ENCODE results near the gene GLP2R.
"Not testable (repeated sequence)": the region's sequence is repeated elsewhere in the genome, so short reads cannot be mapped to it uniquely, and the experiment has no call there.

The GLP2R gene

GRCh38 chr17:9917801-9918200 is 92.1 kb downstream of the GLP2R start:
- Histone ChIP-seq H3K9me3 (ENCODE audit: control insufficient read depth, low read length) (no peaks in the 10 kb centered on the region), H3K27me3 (ENCODE audit: control insufficient read depth, insufficient read depth, low read length) (no peaks in the 10 kb centered on the region), H3K79me2 (no peaks in the 10 kb centered on the region), H3K4me2 (ENCODE audit: low read length) (no peak overlapping the region), H3K36me3 (ENCODE audit: control insufficient read depth, insufficient read depth, low read length) (no peaks in the 10 kb centered on the region), H2AFZ (no peak overlapping the region), H3K9ac (no peak overlapping the region), H3K27ac (no peak overlapping the region), H3K4me3 (ENCODE audit: low read depth, low read length) (no peak overlapping the region), H3K4me1 (no peaks in the 10 kb centered on the region)
- no peak for TF ChIP-seq CTCF (IDR thresholded peaks at IDR 0.05)

GRCh38 chr17:9918352-9918751 is 92.6 kb downstream of the GLP2R start:
- no peaks in the 10 kb centered on the region for H3K9me3 ChIP-seq (ENCODE audit: control insufficient read depth, low read length)
- no peak overlapping the region for H3K9ac ChIP-seq
- no peak overlapping the region for H2AFZ ChIP-seq
- H3K27ac ChIP-seq = no peak overlapping the region
- no peak overlapping the region for H3K4me2 ChIP-seq (ENCODE audit: low read length)
- no peaks in the 10 kb centered on the region for H3K36me3 ChIP-seq (ENCODE audit: control insufficient read depth, insufficient read depth, low read length)
- no peak for TF ChIP-seq CTCF (IDR thresholded peaks at IDR 0.05)
- no peak overlapping the region for H3K4me3 ChIP-seq (ENCODE audit: low read depth, low read length)
- H3K4me1 ChIP-seq = no peaks in the 10 kb centered on the region
- H3K27me3 ChIP-seq (ENCODE audit: control insufficient read depth, insufficient read depth, low read length) = no peaks in the 10 kb centered on the region
- H3K79me2 ChIP-seq = no peaks in the 10 kb centered on the region

DNA sequence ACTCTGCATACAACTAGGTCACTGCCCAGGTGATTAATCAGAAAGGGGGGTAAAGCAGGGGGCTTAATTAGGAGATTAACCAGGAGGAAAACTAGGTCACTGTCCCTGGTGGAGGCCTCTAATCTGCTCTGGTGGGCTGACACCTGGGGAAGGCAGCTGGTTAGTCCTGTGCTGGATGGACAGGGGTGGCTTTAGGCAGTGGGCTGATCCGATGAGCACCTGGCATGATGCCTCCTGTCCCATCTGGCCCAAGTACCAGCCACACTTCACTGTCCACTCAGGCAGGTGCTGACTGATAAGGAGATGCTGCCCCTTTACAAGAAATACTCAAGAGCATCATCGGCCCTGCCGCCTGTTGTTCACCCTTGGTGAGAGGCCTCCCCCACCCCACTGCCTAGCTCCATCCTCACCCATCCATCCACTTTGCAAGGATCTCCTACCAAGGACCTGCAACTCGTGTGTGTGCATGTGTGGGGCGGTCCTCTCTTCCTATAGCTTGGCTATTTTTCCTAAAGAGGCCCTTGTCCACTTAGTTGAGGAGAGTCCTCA is 93.2 kb downstream of the GLP2R start:
- H3K4me1 ChIP-seq = no peaks in the 10 kb centered on the region
- no peak overlapping the region for H3K4me2 ChIP-seq (ENCODE audit: low read length)
- no peaks in the 10 kb centered on the region for H3K79me2 ChIP-seq
- no peak overlapping the region for H3K27ac ChIP-seq
- H2AFZ ChIP-seq = no peak overlapping the region
- no peaks in the 10 kb centered on the region for H3K36me3 ChIP-seq (ENCODE audit: control insufficient read depth, insufficient read depth, low read length)
- TF ChIP-seq CTCF (IDR thresholded peaks at IDR 0.05) = no peak
- H3K27me3 ChIP-seq (ENCODE audit: control insufficient read depth, insufficient read depth, low read length) = no peaks in the 10 kb centered on the region
- no peak overlapping the region for H3K9ac ChIP-seq
- no peaks in the 10 kb centered on the region for H3K9me3 ChIP-seq (ENCODE audit: control insufficient read depth, low read length)
- H3K4me3 ChIP-seq (ENCODE audit: low read depth, low read length) = no peak overlapping the region

DNA sequence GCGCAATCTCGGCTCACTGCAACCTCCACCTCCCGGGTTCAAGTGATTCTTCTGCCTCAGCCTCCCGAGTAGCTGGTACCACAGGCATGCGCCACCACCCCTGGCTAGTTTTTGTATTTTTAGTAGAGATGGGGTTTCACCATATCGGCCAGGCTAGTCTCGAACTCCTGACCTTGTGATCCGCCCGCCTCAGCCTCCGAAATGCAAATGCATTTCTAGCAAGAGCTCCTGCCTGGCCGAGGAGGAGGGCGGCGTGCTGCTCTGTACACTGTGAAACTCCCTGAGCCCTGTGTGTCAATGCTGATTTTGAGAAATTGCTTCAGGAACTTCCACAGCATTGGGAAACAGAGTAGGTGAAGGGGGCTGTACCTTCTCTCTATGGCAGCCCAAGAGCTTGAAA is 95.5 kb downstream of the GLP2R start:
- not testable (repeated sequence) for H2AFZ ChIP-seq; H3K4me1 ChIP-seq; H3K36me3 ChIP-seq (ENCODE audit: control insufficient read depth, insufficient read depth, low read length)

GRCh38 chr17:9922012-9922848 is 96.5 kb downstream of the GLP2R start:
- no peak for TF ChIP-seq CTCF (IDR thresholded peaks at IDR 0.05)
- Histone ChIP-seq H3K9ac (no peak overlapping the region), H3K27ac (no peak overlapping the region), H3K9me3 (ENCODE audit: control insufficient read depth, low read length) (no peaks in the 10 kb centered on the region), H3K4me3 (ENCODE audit: low read depth, low read length) (no peak overlapping the region), H3K4me2 (ENCODE audit: low read length) (no peak overlapping the region), H3K4me1 (no peaks in the 10 kb centered on the region), H2AFZ (no peak overlapping the region), H3K27me3 (ENCODE audit: control insufficient read depth, insufficient read depth, low read length) (no peaks in the 10 kb centered on the region), H3K36me3 (ENCODE audit: control insufficient read depth, insufficient read depth, low read length) (no peaks in the 10 kb centered on the region), H3K79me2 (no peaks in the 10 kb centered on the region)

More for the DNA sequence above, 95.5 kb downstream of the GLP2R start:
- not testable (repeated sequence) for H3K4me2 ChIP-seq (ENCODE audit: low read length); H3K27ac ChIP-seq; H3K9ac ChIP-seq; H3K79me2 ChIP-seq; H3K27me3 ChIP-seq (ENCODE audit: control insufficient read depth, insufficient read depth, low read length); H3K4me3 ChIP-seq (ENCODE audit: low read depth, low read length); H3K9me3 ChIP-seq (ENCODE audit: control insufficient read depth, low read length)
